Left hindlimb (tissue), 1 donor: ENCODE measurements around the gene MMP7.

Experiments used
- DNase-seq: peaks from one replicate; pipeline ENCODE4 v3.0.0-alpha.2; 2018

Gene MMP7

DNA sequence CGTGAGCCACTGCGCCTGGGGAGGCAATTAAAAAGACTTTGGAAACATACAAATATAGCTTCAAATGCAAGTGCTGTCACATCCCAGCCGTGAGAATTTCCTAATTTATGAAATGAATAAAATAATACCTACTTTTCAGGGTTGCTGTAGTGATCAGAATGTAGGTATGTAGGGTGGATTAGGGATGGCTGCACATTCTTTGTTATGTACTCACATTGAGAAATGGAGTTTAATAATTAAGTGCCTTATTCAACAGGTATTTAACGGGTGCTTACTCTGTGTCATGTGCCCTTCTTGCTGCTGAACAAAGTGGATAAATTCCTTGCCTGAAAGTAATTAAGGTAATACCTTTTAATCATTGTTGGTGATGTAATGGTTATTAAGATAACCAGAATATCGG is 37.0 kb downstream of the MMP7 start:
- DNase-seq, result no peak

DNA sequence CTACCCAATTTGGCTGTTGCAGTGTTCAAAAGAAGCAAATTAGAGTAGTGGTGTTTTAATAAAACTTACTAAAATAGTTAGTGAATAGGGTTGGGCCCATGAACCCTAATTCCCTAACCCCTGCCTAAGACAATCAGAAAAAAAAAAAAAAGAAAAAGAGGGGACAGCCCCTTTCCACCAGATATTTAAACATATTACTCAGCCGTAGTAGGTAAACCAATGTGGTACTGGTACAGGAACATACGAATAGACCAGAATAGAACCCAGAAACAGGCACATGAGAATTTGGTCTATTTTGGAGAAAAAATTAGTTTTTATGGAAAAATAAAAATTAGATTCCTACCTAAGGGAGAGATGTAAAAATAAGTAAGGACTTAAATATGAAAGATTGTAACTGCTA is 38.6 kb downstream of the MMP7 start:
- no peak for DNase-seq

DNA sequence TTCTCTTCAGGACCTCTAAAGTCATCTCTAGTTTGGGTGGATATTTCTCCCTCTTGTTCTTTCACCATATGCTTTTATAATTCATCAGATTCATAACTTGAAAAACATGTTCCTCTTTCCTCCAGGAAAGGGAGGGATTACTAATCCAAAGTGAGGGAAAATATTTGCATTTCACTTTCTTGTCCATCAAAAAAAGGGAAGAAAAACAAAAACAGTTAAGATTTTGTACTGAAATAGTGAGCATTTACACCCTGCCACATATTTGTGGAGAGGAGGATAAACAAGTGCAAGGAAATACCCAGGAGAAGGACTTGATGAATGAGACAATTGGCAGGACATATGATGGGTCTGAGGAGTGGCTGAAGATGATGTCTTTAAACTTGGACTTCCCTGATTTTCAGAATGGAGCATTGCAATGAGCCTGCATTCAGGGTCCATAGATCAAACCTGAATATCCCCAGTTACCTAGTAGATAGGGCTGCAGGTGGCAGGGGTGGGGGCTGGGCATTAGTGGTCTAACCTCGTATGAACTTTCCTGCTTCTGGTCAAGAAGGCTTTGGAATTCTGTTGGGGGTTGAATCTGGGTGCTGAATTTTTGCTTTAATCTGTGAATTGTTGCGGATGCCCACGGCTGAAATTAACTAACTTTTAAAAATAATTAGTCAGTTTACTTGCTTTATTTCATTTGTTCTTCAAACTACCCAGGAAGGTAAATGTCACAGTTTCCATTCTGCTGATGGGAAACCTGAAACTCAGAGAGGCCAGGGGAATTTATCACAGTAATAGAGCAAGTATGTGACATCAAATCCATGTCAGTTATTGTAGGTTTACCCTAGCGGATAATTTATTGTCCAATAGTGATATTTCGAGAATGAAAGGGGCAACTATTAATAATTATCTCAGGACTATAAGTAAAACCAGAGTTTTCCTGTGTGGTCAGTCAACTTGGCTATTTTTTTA is 41.1 kb downstream of the MMP7 start:
- DNase-seq, result no peak

DNA sequence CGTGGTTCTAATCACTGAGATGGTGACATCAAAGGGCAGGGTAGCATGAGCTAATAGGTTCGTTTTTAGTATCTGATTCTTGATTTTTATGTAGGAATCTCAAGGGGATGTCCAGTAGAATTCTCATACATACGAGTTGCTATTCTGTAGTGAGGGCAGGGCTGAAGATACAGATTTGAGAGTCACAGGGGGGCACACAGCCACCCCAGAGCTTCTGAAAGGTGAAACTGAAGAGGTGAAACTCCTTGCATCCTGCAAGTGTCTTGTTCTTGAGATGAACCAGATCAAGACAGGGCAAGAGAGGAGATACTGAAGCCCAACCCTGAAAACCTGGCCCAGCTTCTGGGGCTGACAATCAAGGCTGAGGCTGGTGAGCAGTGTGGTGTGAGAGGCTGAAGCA is 42.3 kb downstream of the MMP7 start:
- no peak for DNase-seq

GRCh38 chr11:102487214-102487613 is 43.3 kb downstream of the MMP7 start:
- no peak for DNase-seq

- DNase-seq, result no peak
Measured at GRCh38 chr11:102486584-102486983, 44.0 kb downstream of the MMP7 start.

- DNase-seq, result no peak
Measured at GRCh38 chr11:102485095-102485722, 45.3 kb downstream of the MMP7 start.

DNA sequence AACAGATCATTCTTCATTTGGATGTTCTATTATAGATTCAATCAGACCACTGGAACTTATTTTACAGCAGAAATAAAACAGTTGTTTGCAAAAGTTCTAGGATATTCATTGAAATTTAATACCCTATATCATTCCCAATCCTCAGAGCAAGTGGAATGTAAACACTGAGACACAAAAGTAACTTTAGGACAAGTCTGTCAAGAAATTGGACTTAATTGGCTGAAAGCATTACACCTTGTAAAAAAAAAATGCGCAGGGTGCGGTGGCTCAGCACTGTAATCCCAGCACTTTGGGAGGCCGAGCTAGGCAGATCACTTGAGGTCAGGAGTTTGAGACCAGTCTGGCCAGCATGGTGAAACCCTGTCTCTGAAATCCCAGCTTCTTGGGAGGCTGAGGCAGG is 48.1 kb downstream of the MMP7 start:
- no peak for DNase-seq

GRCh38 chr11:102479733-102480132 is 50.8 kb downstream of the MMP7 start:
- DNase-seq, result no peak

DNA sequence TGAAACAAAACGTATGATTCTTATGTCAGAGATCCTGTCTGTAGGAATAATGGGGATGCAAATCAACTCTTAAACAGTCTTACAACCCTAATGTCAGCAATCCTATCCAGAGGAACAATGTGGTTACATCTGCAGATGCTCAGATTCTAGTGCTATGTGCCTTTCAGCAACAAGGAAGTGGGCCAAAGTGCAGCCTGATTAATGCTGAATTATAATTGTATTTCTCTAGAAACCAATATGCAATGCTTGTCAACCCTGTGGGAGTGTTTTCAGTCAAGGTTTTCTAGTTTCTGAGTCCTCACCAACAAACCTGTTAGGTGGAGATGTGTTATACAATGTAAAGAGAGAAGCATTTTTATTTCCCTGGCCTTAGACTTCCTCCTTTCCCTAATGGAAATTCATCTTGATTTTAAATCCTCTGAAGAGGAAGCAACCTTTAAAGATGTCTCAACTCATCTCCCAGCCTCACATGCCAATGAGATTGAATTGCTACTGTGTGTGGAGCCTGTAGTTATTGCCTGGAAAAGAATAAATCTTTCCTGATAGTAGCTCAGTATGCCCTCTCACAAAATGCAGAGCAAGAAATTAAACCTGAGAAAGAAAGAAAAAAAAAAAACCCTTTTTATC is 51.8 kb downstream of the MMP7 start:
- DNase-seq, result no peak

DNA sequence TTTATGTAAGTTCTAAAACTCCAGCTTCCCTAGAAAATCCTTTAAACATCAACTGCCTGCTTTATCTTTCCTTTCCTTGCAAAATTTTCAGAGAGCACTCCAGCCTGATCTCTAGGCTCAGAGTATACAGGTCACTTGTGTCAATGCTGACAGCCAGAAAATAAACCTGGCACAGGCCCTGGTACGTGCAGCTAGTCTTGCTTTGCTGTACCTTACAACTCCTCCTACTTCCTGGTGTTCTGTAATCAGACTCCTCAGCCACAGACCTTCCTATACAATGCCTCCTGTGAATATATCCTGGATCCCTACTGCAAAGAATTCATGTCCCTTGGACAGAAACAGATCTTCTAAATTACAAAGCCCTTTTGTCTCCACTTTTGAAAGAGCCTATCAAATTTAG is 53.7 kb downstream of the MMP7 start:
- no peak for DNase-seq

- DNase-seq, result no peak
Measured at GRCh38 chr11:102476069-102476468, 54.5 kb downstream of the MMP7 start.

- no peak for DNase-seq
Measured at GRCh38 chr11:102473543-102473942, 57.0 kb downstream of the MMP7 start.

DNA sequence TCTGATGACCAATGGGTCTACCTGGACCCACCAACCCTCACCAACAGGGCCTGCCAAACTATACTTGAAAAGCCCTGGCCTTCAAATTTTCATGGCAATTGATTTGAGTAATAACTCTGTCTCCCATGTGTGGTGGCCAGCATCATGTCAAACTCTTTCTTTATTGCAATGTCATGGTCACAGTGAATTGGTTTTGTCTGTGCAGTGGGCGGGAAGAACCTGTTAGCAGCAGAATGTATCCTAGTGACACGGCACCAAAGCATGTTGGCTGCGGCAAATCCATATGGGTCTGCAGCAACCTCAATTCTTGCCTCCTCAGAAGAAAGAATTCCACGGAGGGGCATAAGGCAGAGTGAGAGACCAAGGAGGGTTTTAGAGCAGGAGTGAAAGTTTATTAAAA is 58.4 kb downstream of the MMP7 start:
- no peak for DNase-seq

DNA sequence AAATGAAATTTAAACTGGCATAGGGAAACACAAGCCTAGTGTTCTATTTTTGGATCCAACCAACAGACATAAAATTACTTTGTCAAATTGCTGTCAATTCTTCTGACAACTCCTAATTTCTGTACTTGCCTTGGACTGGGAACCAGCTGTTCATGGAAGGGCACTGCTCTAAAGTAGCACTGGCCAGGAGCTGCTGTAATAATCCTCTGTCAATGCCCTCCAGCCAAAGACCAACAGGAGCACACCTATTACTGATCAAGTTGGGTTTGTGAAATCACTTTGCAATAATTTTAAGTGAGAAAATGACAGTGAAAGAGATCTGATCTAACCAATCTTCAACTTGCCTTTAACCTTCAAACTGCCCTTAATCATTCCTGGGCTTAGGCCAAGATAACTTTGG is 59.1 kb downstream of the MMP7 start:
- DNase-seq, result no peak
